GM10266 (cell line): ENCODE results near the gene LMO7.

ENCODE experiments used
- DNase-seq: peaks from one replicate; pipeline ENCODE4 v3.0.0; 2012; ENCODE audit errors: extremely low spot score
- CTCF ChIP-seq: IDR thresholded peaks from 2 replicates; pipeline ENCODE4 v1.5.1; 2012; ENCODE audit warnings: mild to moderate bottlenecking, low read depth; ENCODE audit not compliant: control insufficient read depth, insufficient read depth; ENCODE audit errors: missing control alignments

Gene LMO7

GRCh38 chr13:75831389-75831788, 195.3 kb downstream of the LMO7 start:
- no peak for DNase-seq
- TF ChIP-seq CTCF: no peak

GRCh38 chr13:75832812-75833211, 196.7 kb downstream of the LMO7 start:
- DNase-seq: no peak
- TF ChIP-seq CTCF: no peak

- DNase-seq: no peak
Observed at GRCh38 chr13:75836441-75836840, 200.3 kb downstream of the LMO7 start.

GRCh38 chr13:75838366-75839005, 202.4 kb downstream of the LMO7 start:
- TF ChIP-seq CTCF: no peak

More at GRCh38 chr13:75836441-75836840, 200.3 kb downstream of the LMO7 start:
- TF ChIP-seq CTCF: no peak

GRCh38 chr13:75839406-75839805, 203.3 kb downstream of the LMO7 start:
- DNase-seq: no peak

More at GRCh38 chr13:75838366-75839005, 202.4 kb downstream of the LMO7 start:
- DNase-seq: no peak

GRCh38 chr13:75841905-75842304, 205.8 kb downstream of the LMO7 start:
- no peak for TF ChIP-seq CTCF
- DNase-seq: no peak

More at GRCh38 chr13:75839406-75839805, 203.3 kb downstream of the LMO7 start:
- no peak for TF ChIP-seq CTCF

GRCh38 chr13:75843074-75843473, 206.9 kb downstream of the LMO7 start:
- no peak for DNase-seq
- TF ChIP-seq CTCF: no peak
